Activated CD4-positive, alpha-beta T cell treated with anti-CD3 and anti-CD28 coated beads, Interleukin-10, Interleukin-2, amounts not matched to agents 100 ng/mL and 50 ng/mL, durations not matched to agents 16 hours and 8 hours (primary cell): ENCODE results near the gene DDX51.
"Not testable (repeated sequence)": the region's sequence is repeated elsewhere in the genome, so short reads cannot be mapped to it uniquely, and the experiment has no call there.

Experiments used
- DNase-seq: peaks from one replicate; pipeline ENCODE4 v3.0.0-alpha.2; 2020

Gene DDX51

GRCh38 chr12:132111654-132112304 is 32.3 kb downstream of the DDX51 start:
- DNase-seq: no peak

DNA sequence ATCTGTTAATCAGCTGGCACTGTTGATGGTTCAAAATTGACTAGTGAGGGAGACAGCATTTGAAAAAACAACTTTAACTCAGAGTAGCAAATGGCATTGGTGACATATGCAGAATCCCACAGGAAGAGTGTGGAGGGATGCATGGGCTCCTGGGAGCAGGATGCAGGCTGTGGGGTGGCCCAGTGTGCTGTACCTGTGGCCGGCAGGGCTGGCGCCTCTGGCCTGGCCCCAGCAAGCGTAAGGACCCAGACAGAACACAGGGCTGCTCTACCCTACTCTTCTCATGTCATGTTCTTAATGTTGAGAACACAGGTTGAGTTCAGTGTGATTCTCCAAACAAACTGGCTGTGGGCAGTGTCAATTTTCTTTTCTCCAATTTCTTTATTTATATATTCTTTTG is 33.4 kb downstream of the DDX51 start:
- no peak for DNase-seq

- DNase-seq: no peak
Measured at GRCh38 chr12:132109741-132110140, 34.4 kb downstream of the DDX51 start.

GRCh38 chr12:132108211-132108832 is 35.8 kb downstream of the DDX51 start:
- no peak for DNase-seq

DNA sequence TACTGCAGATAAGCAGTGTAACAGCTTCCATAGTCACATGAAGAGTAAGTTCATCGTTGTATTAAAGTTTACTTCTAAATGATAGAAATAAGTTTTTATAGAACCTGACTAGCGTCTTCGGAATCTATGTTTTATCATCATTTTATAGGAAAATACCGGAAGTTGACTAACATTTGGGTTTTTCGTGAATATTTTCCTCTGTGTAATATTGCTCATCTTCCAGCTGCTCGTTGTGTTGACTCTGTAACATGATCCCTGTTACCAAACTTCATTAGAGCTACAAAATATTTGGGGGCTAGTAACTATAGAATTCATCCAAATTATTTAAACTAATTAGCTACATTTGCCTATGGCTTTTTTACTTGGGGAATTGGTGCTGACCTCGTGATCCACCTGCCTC is 37.2 kb downstream of the DDX51 start:
- no peak for DNase-seq

DNA sequence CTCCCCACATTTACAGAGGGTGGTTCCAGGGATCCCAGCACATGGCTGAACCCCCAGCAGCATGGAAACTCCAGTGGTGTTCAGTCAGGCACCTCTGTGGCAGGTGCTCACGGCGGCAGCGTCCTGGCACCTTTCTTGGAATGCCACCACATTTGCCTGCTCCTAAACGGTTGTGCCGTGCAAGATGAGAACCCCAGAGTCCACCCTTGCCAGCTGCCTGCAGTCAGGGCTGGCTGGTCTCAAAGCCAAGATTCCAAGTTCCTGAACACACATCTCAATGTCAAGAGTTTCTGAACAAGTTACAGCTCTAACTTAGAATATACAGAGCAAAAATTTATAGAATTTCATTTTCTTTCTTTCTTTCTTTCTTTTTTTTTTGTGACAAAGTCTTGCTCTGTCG is 38.7 kb downstream of the DDX51 start:
- DNase-seq: no peak

DNA sequence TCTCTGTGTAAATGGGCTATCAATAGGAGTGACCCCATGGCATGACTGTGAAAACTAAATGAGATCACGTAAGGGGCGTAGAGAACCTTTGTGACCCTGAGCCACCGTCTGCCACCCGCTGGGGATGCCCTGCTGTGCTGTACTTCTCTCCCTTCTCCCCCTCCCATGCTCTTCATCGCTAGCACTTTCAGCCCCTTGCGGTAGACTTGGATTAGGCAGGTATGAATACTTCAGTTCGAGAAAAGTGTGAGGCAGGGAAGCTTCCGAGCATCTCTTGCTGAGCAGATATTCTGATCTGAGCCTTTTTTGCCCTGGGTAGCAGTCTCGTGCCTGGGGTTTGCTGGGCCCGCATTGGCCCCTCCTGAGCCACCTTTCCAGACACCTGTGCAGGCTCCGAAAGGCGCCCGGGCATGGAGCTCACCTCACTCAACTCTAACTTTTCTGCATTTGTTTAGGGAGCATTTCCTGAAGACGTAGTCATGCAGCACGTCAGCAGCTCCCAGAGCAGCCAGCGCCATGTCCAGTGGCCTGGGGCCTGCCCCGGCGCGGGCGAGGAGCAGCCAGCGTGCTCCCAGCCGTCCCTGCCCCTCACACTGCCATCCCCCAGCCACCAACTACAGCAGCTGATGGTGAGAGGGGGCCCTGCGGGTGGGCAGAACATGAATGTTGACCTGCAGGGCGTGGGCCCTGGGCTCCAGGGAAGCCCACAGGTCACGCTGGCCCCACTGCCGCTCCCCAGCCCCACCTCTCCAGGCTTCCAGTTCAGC is 40.4 kb downstream of the DDX51 start:
- DNase-seq: no peak

- DNase-seq: not testable (repeated sequence)
Measured at GRCh38 chr12:132103072-132103471, 41.0 kb downstream of the DDX51 start.

GRCh38 chr12:132102297-132102696 is 41.8 kb downstream of the DDX51 start:
- DNase-seq: no peak

DNA sequence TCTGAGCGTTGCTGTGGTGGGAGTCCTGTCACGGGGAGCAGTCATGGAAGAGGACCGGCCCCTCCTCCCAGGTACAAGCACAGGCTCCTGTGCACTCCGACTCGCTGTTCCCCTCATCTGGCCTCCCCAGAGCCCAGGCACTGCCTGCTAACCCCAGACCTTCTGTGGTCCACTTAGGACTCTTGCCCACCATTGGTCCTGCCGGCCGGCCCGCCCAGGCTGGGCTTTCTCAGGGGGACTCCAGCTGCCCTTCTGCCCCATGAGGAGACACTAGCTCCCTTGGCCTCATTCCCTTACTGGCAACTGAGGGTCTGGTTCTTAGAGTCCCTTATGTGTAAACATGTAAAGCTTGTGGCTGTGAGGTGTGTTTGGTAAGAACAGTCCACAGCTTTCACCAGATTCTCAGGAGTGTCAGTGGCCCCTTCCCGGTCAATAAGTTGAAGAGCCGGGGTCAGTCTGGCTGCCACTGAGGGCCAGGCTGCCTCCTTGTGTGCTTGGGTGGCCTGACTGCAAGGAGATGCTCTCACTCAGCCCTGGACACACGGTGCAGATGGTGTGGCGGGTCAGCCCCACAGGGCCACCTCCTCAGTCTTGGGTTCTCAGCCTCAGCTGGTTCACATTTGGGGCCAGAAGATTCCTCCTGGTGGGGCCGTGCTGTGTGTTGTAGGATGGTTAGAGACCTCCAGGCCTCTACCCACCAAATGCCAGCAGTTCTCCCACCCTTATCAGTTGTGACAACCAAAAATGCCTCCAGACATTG is 43.6 kb downstream of the DDX51 start:
- DNase-seq: no peak

GRCh38 chr12:132099739-132100138 is 44.4 kb downstream of the DDX51 start:
- no peak for DNase-seq

- no peak for DNase-seq
Measured at GRCh38 chr12:132095520-132096409, 48.4 kb downstream of the DDX51 start.

DNA sequence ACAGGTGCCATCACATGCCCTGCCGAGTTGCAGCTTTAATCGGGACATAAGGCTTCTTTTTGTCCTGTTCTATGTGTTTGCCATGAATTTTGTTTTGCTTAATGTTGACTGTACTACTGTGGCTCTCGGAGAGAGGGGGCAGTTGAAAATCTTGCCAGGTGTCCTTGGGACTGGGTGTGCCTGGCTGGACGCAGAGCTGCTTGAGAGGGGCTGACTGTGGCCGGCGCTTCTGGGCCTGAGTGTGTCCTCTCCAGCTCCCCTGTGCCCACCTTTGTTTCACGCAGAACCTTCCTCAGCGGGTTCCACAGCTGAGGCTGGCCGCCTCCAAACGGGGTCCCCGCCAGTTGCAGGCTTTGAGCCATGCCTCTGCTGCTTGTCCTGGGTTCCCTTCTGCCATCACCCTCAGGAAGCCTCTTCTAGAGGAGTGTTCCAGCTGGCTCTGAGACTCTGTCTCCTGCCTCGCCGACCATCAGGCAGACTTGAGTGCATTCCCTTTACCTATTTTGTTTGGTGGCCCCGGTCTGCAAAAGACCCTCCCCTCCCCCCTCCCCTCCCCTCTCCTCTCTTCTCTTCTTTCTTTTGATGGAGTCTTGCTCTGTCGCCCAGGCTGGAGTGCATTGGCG is 49.7 kb downstream of the DDX51 start:
- no peak for DNase-seq

- no peak for DNase-seq
Measured at GRCh38 chr12:132089407-132089910, 54.7 kb downstream of the DDX51 start.
